ENCODE measurements around the gene XYLT1.

The XYLT1 gene

GRCh38 chr16:17138801-17139200 lies 332.0 kb downstream of the XYLT1 start:
- no peak for TF ChIP-seq CTCF (IDR thresholded peaks at IDR 0.05; ENCODE audit: borderline replicate concordance, control extremely low read depth, extremely low read depth, insufficient read depth, missing control alignments)
- in situ Hi-C loops (cut with MboI; ENCODE audit: low sequenced_read_pairs, unreplicated experiment), result no loop called here
- DNase-seq (ENCODE audit: low spot score), result no peak

DNA sequence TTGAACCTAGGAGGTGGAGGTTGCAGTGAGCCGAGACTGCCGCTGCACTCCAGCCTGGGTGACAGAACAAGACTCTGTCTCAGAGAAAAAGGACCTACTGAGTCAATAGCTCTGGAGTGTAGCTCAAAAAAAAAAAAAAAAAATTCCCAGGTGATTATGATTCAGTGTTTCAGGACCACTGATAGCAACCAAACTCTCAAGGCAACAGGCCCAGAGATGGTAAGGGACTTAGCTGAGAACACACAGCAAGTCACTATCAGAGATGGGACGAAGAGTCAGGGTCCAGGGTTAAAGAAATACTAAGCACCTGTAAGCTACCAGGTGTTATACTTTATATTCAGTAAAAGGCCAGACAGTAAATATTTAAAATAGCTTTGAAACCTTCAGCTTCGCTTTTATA lies 335.3 kb downstream of the XYLT1 start:
- in situ Hi-C loops (cut with MboI; ENCODE audit: low sequenced_read_pairs, unreplicated experiment), result no loop called here
- DNase-seq (ENCODE audit: low spot score), result no peak
- TF ChIP-seq CTCF (IDR thresholded peaks at IDR 0.05; ENCODE audit: borderline replicate concordance, control extremely low read depth, extremely low read depth, insufficient read depth, missing control alignments), result no peak

DNA sequence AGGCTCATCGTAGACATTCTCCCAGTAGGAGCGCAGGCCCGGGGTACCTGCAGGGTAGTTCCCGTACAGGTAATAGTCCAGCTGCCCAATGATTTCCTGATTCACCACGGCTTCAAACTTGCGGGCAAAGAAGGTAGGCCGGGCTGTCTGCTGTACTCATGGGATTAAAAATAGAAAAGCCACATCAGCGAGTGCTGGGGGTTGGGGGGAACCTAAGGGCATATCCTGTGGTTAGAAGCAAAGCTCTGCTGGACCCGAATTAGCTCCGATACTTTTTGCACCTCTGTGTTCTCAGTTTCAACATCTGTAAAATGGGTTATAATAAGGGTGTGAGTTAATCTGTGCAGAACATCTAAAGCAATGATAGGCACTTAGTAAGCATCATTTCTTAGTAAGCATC lies 336.2 kb downstream of the XYLT1 start:
- in situ Hi-C loops (cut with MboI; ENCODE audit: low sequenced_read_pairs, unreplicated experiment), result no loop called here
- peak; percentile 86 for DNase-seq (ENCODE audit: low spot score)
- TF ChIP-seq CTCF (IDR thresholded peaks at IDR 0.05; ENCODE audit: borderline replicate concordance, control extremely low read depth, extremely low read depth, insufficient read depth, missing control alignments), result no peak

DNA sequence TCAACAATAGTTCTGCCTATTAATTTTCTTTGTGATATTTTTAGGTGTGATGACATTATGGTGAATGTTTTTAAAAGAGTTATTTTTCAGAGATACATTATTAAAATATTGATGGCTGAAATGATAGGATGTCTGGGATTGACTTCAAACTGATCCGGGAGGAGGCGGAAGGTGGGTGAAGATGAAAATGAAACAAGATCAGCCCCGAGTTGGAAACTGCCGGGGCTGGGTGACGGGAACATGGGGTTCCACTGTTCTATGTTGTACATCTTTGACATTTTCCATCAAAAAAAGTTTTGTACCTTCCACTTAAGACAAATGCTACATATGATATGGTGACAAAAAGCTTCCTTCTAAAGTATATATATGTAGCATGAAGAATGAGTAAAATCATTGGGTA lies 336.9 kb downstream of the XYLT1 start:
- DNase-seq (ENCODE audit: low spot score), result no peak
- in situ Hi-C loops (cut with MboI; ENCODE audit: low sequenced_read_pairs, unreplicated experiment), result no loop called here
- TF ChIP-seq CTCF (IDR thresholded peaks at IDR 0.05; ENCODE audit: borderline replicate concordance, control extremely low read depth, extremely low read depth, insufficient read depth, missing control alignments), result no peak

- TF ChIP-seq CTCF (IDR thresholded peaks at IDR 0.05; ENCODE audit: borderline replicate concordance, control extremely low read depth, extremely low read depth, insufficient read depth, missing control alignments), result no peak
- in situ Hi-C loops (cut with MboI; ENCODE audit: low sequenced_read_pairs, unreplicated experiment), result no loop called here
- DNase-seq (ENCODE audit: low spot score), result no peak
Observed at GRCh38 chr16:17131351-17131750, 339.4 kb downstream of the XYLT1 start.

GRCh38 chr16:17130733-17131132 lies 340.0 kb downstream of the XYLT1 start:
- TF ChIP-seq CTCF (IDR thresholded peaks at IDR 0.05; ENCODE audit: borderline replicate concordance, control extremely low read depth, extremely low read depth, insufficient read depth, missing control alignments), result no peak
- in situ Hi-C loops (cut with MboI; ENCODE audit: low sequenced_read_pairs, unreplicated experiment), result no loop called here

DNA sequence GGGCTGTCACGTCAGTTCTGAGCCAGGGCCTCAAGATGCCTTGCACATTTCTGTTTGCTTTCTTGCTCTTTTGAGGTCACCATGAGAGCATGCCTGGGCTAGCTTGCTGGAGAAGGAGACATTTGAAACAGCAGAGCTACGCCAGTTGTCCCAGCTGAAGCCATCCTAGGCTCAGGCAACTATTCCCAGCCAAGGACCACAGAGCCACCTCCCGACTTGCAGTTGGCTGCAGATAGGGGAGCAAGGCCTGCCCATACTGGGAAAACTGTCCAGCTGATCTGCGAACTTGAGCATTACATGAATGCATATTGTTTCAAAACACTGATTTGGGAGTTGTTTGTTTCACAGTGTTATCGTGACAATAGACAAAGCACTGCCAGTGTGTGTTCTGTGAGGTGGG lies 340.8 kb downstream of the XYLT1 start:
- in situ Hi-C loops (cut with MboI; ENCODE audit: low sequenced_read_pairs, unreplicated experiment), result no loop called here

More at GRCh38 chr16:17130733-17131132, 340.0 kb downstream of the XYLT1 start:
- DNase-seq (ENCODE audit: low spot score), result no peak

More for the DNA sequence above, 340.8 kb downstream of the XYLT1 start:
- TF ChIP-seq CTCF (IDR thresholded peaks at IDR 0.05; ENCODE audit: borderline replicate concordance, control extremely low read depth, extremely low read depth, insufficient read depth, missing control alignments), result no peak
- DNase-seq (ENCODE audit: low spot score), result no peak
